Vagina (tissue), 2 donors: ENCODE data around the gene C15orf40.
"Not testable (repeated sequence)": the region's sequence is repeated elsewhere in the genome, so short reads cannot be mapped to it uniquely, and the experiment has no call there.

Source experiments
- POLR2A ChIP-seq, 2 donors: fragments of 450-650 bp; IDR thresholded peaks; one replicate each; pipeline ENCODE4 v1.6.1; 2017; ENCODE audit warnings: antibody characterized with exemption in 2 of 2, mild to moderate bottlenecking in 2 of 2, moderate library complexity in 2 of 2
- POLR2AphosphoS5 ChIP-seq, 2 donors: sonication (generic); formaldehyde crosslinking; IDR thresholded peaks; one replicate each; pipeline ENCODE4 v1.9.0; 2017; ENCODE audit warnings: antibody characterized with exemption in 2 of 2, mild to moderate bottlenecking in 2 of 2, low read depth in 1 of 2; ENCODE audit not compliant: insufficient read depth in 1 of 2
- TF ChIP-seq, protein P1 (sequence below), 3 experiments: fragments of 450-650 bp in 2 of 3; fragments of 200-600 bp in 1 of 3; sonication (generic) in 1 of 3; IDR thresholded peaks; one replicate each; pipeline ENCODE4 v1.5.1; 2017 to 2019; ENCODE audit warnings: antibody characterized with exemption in 3 of 3, mild to moderate bottlenecking in 2 of 3, moderate library complexity in 2 of 3

DNA sequence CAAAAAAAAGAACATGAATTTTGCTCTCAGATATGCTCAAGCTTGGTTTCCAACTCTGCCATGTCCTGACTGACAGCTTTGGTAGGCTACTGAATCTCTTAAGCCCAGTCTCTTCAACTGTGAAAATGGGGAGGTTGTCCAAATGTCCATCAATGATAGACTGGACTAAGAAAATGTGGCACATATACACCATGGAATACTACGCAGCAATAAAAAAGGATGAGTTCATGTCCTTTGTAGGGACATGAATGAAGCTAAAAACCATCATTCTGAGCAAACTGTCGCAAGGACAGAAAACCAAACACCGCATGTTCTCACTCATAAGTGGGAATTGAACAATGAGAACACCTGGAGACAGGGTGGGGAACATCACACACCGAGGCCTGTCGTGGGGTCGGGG, 71.8 kb downstream of the C15orf40 start:
- TF ChIP-seq POLR2A (IDR thresholded peaks at IDR 0.05); POLR2AphosphoS5 (IDR thresholded peaks at IDR 0.05; ENCODE audit: insufficient read depth in 1 of 2, low read depth in 1 of 2): not testable (repeated sequence)
- TF ChIP-seq, protein P1, sequence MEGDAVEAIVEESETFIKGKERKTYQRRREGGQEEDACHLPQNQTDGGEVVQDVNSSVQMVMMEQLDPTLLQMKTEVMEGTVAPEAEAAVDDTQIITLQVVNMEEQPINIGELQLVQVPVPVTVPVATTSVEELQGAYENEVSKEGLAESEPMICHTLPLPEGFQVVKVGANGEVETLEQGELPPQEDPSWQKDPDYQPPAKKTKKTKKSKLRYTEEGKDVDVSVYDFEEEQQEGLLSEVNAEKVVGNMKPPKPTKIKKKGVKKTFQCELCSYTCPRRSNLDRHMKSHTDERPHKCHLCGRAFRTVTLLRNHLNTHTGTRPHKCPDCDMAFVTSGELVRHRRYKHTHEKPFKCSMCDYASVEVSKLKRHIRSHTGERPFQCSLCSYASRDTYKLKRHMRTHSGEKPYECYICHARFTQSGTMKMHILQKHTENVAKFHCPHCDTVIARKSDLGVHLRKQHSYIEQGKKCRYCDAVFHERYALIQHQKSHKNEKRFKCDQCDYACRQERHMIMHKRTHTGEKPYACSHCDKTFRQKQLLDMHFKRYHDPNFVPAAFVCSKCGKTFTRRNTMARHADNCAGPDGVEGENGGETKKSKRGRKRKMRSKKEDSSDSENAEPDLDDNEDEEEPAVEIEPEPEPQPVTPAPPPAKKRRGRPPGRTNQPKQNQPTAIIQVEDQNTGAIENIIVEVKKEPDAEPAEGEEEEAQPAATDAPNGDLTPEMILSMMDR (IDR thresholded peaks at IDR 0.05) = not testable (repeated sequence)
